HFFc6 (cell line): ENCODE results near the gene MYBPC2. TPM values are rescaled to one million over a fixed set of nuclear protein-coding genes. Genes with fewer than 3 reads are reported as not detected.
"Not testable (repeated sequence)": the region's sequence is repeated elsewhere in the genome, so short reads cannot be mapped to it uniquely, and the experiment has no call there.

ENCODE experiments used
- DNase-seq: peaks from one replicate; pipeline ENCODE4 v3.0.0-alpha.2; 2018
- H3K27ac Mint-ChIP-seq: 2 replicates; pipeline ENCODE4 v1.8.0; 2020; ENCODE audit warnings: mild to moderate bottlenecking, mixed read lengths
- H3K27me3 Mint-ChIP-seq: 2 replicates; pipeline ENCODE4 v1.8.0; 2021; ENCODE audit warnings: mild to moderate bottlenecking, moderate library complexity, mixed read lengths; ENCODE audit not compliant: insufficient read depth
- H3K36me3 Mint-ChIP-seq: 2 replicates; pipeline ENCODE4 v1.8.0; 2021; ENCODE audit warnings: low read depth, mixed read lengths
- H3K4me1 Mint-ChIP-seq: 2 replicates; pipeline ENCODE4 v1.8.0; 2020; ENCODE audit warnings: low read depth, mixed read lengths
- H3K4me3 Mint-ChIP-seq: 2 replicates; pipeline ENCODE4 v1.8.0; 2020; ENCODE audit warnings: mild to moderate bottlenecking, moderate library complexity, mixed read lengths
- H3K9me3 Mint-ChIP-seq: 2 replicates; pipeline ENCODE4 v1.8.0; 2020; ENCODE audit warnings: mild to moderate bottlenecking, mixed read lengths
- CTCF ChIP-seq: fragments of 200-600 bp; sonication (generic); IDR thresholded peaks from 2 replicates; pipeline ENCODE4 v1.5.0; 2021; ENCODE audit warnings: antibody characterized with exemption, mild to moderate bottlenecking
- total RNA-seq, 6 experiments: library from RNA; stranded (reverse); fragmentation: NEBNext Ultra II Directional; extraction: Animal tissue kit (Norgen Biotek cat#: 25700); gene quantifications; 2 replicates in 1 of 6; 3 replicates in 5 of 6; pipeline ENCODE4 v1.2.3, GENCODE V29; 2021

The MYBPC2 gene
- total RNA-seq, 6 experiments from 2014 or later: not detected

- Mint-ChIP-seq H3K4me3 (no peak overlapping the region), H3K27me3 (peaks cover 8% of the 10 kb centered on the region), H3K4me1 (peaks cover 32% of the 10 kb centered on the region), H3K36me3 (peaks cover 10% of the 10 kb centered on the region; the same call in 1 of the 2 replicates), H3K9me3 (no peaks in the 10 kb centered on the region), H3K27ac (no peak overlapping the region)
- TF ChIP-seq CTCF: no peak
- DNase-seq: no peak
Observed at GRCh38 chr19:50387176-50387867, 45.4 kb upstream of the MYBPC2 start.

GRCh38 chr19:50387868-50388245 is 44.8 kb upstream of the MYBPC2 start:
- no peak overlapping the region for H3K4me3 Mint-ChIP-seq
- peaks cover 10% of the 10 kb centered on the region; the same call in 1 of the 2 replicates for H3K36me3 Mint-ChIP-seq
- peaks cover 8% of the 10 kb centered on the region for H3K27me3 Mint-ChIP-seq
- no peak overlapping the region for H3K27ac Mint-ChIP-seq
- DNase-seq: no peak
- no peaks in the 10 kb centered on the region for H3K9me3 Mint-ChIP-seq
- TF ChIP-seq CTCF: no peak
- H3K4me1 Mint-ChIP-seq: peaks cover 32% of the 10 kb centered on the region

- peaks cover 10% of the 10 kb centered on the region; the same call in 1 of the 2 replicates for H3K36me3 Mint-ChIP-seq
- H3K27me3 Mint-ChIP-seq, H3K9me3 Mint-ChIP-seq, H3K4me3 Mint-ChIP-seq, H3K27ac Mint-ChIP-seq, DNase-seq: not testable (repeated sequence)
- peaks cover 14% of the 10 kb centered on the region for H3K4me1 Mint-ChIP-seq
Observed at GRCh38 chr19:50390295-50390694, 42.4 kb upstream of the MYBPC2 start.

GRCh38 chr19:50390952-50391351 is 41.7 kb upstream of the MYBPC2 start:
- not testable (repeated sequence) for H3K27me3 Mint-ChIP-seq, H3K4me1 Mint-ChIP-seq, H3K4me3 Mint-ChIP-seq, H3K9me3 Mint-ChIP-seq, DNase-seq, H3K27ac Mint-ChIP-seq
- H3K36me3 Mint-ChIP-seq: peaks cover 14% of the 10 kb centered on the region; the same call in 1 of the 2 replicates

GRCh38 chr19:50392759-50393158 is 39.9 kb upstream of the MYBPC2 start:
- no peak overlapping the region for H3K27ac Mint-ChIP-seq
- DNase-seq: no peak
- H3K4me3 Mint-ChIP-seq: no peak overlapping the region
- H3K27me3 Mint-ChIP-seq: no peaks in the 10 kb centered on the region
- peaks cover 1% of the 10 kb centered on the region; the same call in 1 of the 2 replicates for H3K4me1 Mint-ChIP-seq
- TF ChIP-seq CTCF: no peak
- no peaks in the 10 kb centered on the region for H3K9me3 Mint-ChIP-seq
- H3K36me3 Mint-ChIP-seq: peaks cover 11% of the 10 kb centered on the region; the same call in 1 of the 2 replicates

GRCh38 chr19:50393589-50393988 is 39.1 kb upstream of the MYBPC2 start:
- Mint-ChIP-seq H3K36me3 (peaks cover 9% of the 10 kb centered on the region; the same call in 1 of the 2 replicates), H3K4me3 (no peak overlapping the region), H3K4me1 (no peaks in the 10 kb centered on the region), H3K27me3 (no peaks in the 10 kb centered on the region; the same call in 1 of the 2 replicates), H3K27ac (no peak overlapping the region), H3K9me3 (no peaks in the 10 kb centered on the region)
- DNase-seq: no peak
- TF ChIP-seq CTCF: no peak
